IPS-18c (cell line): Measurements from ENCODE around the gene ITIH3.
"Not testable (repeated sequence)": the region's sequence is repeated elsewhere in the genome, so short reads cannot be mapped to it uniquely, and the experiment has no call there.

ENCODE experiments used
- H3K4me3 ChIP-seq: 2 replicates; pipeline ENCODE4 v1.7.0; 2013; ENCODE audit warnings: low read depth, mild to moderate bottlenecking, low read length, moderate library complexity; ENCODE audit not compliant: insufficient read depth
- H3K9me3 ChIP-seq: one replicate; pipeline ENCODE4 v1.6.1; 2013; ENCODE audit warnings: mild to moderate bottlenecking, low read length, moderate library complexity; ENCODE audit not compliant: control insufficient read depth, insufficient read depth

Gene ITIH3, protein sequence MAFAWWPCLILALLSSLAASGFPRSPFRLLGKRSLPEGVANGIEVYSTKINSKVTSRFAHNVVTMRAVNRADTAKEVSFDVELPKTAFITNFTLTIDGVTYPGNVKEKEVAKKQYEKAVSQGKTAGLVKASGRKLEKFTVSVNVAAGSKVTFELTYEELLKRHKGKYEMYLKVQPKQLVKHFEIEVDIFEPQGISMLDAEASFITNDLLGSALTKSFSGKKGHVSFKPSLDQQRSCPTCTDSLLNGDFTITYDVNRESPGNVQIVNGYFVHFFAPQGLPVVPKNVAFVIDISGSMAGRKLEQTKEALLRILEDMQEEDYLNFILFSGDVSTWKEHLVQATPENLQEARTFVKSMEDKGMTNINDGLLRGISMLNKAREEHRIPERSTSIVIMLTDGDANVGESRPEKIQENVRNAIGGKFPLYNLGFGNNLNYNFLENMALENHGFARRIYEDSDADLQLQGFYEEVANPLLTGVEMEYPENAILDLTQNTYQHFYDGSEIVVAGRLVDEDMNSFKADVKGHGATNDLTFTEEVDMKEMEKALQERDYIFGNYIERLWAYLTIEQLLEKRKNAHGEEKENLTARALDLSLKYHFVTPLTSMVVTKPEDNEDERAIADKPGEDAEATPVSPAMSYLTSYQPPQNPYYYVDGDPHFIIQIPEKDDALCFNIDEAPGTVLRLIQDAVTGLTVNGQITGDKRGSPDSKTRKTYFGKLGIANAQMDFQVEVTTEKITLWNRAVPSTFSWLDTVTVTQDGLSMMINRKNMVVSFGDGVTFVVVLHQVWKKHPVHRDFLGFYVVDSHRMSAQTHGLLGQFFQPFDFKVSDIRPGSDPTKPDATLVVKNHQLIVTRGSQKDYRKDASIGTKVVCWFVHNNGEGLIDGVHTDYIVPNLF

DNA sequence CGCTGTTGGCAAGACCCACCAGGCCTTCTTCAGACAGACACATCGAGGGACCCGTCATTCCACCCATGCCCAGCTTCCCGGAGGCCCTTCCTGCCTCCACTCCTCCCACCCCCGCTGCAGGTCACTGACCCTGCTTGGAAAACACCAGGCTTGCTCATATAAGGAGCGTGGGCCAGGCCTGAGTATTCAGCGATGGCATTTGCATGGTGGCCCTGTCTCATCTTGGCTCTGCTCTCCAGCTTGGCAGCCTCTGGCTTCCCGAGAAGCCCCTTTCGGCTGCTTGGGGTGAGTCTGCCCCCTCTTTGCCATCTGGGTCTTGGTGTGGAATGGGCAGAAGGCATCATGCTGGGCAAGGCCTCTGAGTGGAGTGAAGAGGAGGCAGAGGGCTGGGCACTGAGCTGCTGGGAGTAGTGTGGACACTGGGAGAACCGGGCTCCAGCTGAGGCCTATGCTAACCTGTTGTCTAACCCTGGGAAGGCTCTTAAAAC is at the start of gene ITIH3:
ITIH3 (plus strand) TSS at position 185 of the 488 bp plus-strand sequence; CDS start at position 193, 8 bp downstream.
- Histone ChIP-seq H3K4me3 (no peak within 1 kb of the TSS), H3K9me3 (no peaks in the 10 kb centered on the region)

DNA sequence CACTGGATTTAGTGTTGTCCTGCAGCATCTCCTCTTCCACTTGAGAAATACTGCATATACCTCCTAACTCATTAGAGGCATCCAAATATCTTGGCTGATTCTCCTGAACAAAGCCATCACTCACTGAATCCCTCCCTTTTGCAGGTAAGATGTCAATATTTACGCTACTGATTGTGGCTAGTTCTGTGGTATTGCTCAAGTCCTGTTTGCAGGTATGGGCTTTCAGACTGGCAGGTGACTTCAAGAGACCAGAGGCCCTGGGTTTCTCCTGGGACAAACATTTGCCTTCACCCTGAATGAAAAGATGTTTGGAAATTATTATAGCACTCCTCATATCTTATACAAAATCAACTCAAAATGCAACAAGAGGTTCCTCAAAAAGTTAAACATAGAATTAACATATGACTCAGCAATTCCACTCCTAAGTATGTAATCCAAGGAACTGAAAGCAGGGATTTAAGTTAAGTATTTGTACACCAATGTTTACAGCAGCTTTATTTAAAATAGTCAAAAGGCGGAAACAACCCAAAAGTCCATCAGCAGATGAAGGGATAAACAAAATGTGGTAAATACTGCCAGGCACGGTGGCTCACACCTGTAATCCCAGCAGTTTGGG is 42.4 kb upstream of the ITIH3 start:
- H3K4me3 ChIP-seq: no peak overlapping the region
- no peaks in the 10 kb centered on the region for H3K9me3 ChIP-seq

DNA sequence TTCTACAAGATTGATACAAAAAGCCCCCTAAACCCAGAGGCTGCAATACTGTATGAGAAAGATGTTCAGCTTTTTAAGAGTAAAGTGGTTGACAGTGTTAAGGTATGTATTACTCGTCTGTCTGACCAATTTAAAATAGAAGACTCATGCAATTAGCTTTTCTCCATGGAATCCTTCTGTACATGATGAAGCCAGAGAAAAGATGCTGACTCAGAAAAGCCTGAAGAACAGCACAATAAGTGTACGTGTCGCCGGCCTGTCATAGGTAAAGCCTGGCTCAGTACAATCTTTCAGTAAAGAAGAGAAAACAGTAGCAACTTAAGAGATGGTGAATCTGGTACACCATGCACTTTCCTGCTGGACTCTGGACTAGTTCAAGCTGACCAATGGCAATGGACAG is 40.2 kb upstream of the ITIH3 start:
- Histone ChIP-seq H3K9me3 (no peaks in the 10 kb centered on the region), H3K4me3 (no peak overlapping the region)

DNA sequence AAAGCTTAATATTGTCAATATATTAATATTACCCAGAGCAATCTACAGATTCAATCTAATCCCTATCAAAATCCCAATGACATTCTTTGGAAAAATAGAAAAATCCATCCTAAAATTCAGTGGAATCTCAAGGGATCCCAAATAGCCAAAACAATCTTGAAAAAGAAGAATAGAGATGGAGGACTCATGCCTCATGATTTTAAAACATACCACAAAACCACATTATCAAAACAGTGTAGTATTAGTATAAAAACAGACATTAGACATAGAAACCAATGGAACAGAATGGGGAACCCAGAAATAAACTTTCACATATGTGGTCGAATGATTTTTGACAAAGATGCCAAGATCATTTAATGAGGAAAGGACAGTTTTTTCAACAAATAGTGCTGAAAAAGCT is 38.5 kb upstream of the ITIH3 start:
- H3K4me3 ChIP-seq: no peak overlapping the region
- H3K9me3 ChIP-seq: no peaks in the 10 kb centered on the region

DNA sequence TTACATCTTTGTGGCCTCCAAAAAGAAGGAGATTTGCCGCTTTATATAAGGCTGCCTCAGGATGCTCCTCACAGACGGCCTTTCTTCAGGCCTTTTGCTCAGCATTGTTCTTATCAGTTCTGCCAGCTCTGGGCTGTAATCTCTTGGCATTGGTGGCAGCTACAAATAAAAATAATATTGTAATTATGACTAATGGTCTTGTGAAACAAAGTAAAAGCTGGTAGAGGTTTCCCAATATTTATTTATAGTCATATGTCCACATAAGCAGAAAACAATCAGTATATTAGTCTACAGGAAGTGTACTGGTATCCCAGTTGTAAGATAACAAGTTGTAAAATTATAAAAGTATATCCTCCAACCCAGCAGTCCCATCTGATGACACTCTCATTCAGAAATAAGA is 31.1 kb upstream of the ITIH3 start:
- no peak overlapping the region for H3K4me3 ChIP-seq

DNA sequence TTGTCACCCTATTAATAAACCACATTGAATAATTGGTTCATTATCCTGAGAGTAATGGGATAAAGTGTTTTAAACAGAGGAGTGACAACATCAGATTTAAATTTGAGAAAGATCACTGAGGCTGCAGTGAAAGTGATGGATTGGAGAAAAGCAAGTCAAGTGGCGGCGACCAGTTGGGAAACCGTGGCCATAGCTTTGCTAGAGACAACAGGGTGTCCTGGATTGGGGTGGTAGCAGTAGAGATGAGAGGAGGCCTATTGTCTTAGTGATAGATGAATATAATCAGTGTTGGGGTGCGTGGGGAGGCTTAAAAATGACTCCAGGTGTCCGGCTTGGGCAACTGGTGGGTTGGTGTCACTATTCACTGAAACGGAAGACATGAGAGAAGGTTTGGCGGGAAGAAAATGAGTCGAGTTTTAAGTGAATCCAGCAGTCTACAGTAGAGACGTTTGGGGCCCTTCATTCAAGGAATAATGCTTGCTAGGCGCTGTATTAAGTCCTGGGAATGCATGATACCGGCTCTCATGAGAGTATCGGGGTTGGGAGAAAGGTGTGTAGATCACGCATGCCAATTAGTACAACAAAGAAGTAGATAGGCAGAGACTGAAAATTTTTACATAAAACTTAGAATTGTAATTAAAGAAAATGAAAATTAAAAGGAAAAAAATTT is 24.7 kb upstream of the ITIH3 start:
- peak overlapping the region; percentile 96 for H3K4me3 ChIP-seq
- H3K9me3 ChIP-seq: no peaks in the 10 kb centered on the region

More for the DNA sequence above, 31.1 kb upstream of the ITIH3 start:
- no peaks in the 10 kb centered on the region for H3K9me3 ChIP-seq

DNA sequence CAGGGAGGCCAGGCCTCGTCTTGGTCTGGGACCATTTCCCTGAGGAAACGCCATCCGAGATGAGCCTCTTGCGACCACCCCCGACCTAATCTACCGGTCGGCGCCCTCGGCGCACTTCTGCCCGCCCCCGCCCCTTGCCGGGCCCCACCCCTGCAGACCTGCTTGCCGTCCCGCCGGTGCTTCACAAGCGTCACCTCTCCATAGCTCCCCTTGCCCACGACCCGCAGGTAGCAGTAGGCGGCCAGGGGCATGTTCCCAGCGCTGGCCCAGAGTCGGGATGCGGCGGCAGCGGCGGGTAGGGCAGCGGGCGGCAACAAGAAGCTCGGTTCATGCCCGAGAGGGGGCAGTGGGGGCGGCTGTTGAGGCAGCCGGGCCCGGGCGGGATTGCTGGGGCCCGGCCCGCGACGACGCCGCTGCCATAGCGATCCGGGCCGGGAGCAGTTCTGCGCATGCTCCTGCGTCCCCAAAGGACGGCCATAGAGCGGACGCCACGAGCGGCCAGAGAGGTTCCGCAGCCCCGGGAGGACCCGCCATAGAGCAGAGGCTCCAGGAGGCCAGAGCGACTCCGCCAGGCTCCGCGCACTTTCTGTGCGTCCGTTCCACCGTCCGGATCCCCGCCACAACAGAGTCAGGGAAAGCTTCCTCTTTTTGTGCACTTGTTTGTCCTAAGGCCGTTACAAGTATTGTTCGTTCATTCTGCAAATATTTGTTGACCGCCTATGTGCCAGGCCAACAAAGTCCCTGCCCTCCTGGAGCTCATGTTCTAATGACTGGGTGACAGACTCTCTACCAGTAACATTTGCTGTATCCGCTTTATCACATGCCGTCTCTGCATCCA is 23.9 kb upstream of the ITIH3 start, which contains the start of gene NEK4:
NEK4 (minus strand) TSS at position 445 of the 838 bp plus-strand sequence; CDS start at position 251, 194 bp downstream.
- Histone ChIP-seq H3K9me3 (no peaks in the 10 kb centered on the region), H3K4me3 (peak within 1 kb of the TSS; percentile 96)

DNA sequence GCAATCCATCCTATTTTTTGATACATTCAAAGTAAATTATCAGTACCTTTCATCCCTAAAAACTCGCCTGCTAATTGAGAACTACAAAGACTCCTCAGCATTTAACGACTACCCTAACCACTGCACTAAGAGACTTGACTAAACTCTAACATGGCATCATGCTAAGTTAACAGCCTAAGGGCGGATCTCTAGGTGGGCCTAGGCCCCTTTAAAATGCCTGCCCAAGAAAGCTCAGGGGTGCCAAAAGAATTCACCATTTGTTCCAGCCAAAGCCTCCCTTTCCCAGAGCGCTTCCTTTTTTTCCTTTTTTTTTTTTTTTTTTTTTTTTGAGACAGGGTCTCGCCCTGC is 23.3 kb upstream of the ITIH3 start:
- H3K4me3 ChIP-seq: peak overlapping the region; percentile 96

DNA sequence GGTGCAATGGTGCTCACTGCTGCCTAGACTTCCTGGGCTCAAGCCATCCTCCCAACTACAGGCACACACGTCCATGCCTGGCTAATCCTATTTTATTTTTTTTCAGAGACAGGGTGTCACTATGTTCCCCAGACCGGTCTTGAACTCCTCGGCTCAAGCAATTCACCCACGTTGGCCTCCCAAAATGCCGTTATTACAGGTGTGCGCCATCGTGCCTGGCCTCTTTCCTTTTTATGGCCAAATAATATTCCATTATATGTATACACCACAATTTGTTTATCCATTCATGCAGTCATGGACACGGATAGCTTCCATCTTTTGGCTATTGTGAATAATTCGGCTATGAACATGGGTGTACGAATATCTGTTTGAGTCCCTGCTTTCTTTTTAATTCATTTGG is 22.9 kb upstream of the ITIH3 start:
- H3K9me3 ChIP-seq: no peaks in the 10 kb centered on the region
- H3K4me3 ChIP-seq: no peak overlapping the region

More for the DNA sequence above, 23.3 kb upstream of the ITIH3 start:
- H3K9me3 ChIP-seq: no peaks in the 10 kb centered on the region

DNA sequence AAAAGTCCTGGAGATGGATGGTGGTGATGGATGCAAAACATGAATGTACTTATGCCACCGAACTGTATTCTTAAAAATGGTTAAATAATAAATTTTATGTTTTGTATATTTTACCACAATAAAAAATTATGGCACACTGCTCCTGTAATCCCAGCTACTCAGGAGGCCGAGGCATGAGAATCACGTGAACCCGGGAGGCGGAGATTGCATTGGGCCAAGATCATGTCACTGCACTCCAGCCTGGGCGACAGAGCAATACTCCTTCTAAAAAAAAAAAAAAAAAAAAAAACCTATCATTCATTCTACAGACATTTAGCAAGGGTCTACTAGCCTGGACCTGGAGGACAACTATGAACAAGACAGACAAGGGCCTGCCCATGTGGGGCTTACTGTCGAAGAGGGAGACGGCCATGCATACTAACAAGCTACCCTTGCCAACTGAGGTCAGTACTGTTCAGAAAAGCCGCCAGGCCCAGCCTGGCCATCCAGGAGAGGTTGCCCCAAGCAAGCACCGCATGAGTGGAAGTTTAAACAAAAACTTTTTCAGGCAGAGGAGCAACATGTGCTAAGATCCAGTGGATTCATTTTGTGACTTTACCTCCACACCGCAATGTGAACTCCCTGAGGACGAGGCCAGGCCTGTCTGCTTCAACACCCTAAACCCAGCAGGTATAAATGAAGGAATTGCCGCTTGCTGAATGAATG is 21.1 kb upstream of the ITIH3 start:
- Histone ChIP-seq H3K9me3 (no peaks in the 10 kb centered on the region), H3K4me3 (no peak overlapping the region)

DNA sequence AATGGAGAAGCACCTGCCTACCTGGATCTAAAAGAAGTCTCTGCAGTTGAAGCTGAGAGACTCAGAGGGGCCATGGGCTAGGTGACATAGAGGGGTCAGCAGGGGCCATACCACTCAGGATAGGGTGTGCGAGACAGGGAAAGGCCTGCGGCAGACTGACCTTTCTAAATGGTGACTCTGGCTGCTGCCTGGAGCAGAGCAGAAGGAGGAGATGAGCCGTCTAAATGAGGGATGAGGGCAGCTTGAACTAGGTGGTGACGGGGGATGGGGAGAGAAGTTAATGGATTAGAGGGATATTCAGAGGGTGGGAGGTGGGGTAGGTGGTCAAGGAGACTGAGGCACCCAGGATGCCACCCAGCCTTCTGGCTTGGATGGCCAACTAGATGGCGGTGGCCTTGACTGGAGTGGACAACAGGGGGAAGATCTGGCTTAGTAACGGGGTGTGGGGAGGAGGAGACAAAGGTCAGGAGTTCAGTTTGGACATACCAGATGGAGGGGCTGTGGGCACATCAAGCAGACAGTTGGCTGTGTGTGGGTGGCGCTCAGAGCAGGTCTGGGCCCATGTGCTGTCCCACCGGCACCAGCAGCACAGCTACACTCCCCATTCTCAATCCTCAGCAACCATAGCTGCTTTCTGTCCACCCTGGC is 20.4 kb upstream of the ITIH3 start:
- Histone ChIP-seq H3K9me3 (no peaks in the 10 kb centered on the region), H3K4me3 (no peak overlapping the region)

DNA sequence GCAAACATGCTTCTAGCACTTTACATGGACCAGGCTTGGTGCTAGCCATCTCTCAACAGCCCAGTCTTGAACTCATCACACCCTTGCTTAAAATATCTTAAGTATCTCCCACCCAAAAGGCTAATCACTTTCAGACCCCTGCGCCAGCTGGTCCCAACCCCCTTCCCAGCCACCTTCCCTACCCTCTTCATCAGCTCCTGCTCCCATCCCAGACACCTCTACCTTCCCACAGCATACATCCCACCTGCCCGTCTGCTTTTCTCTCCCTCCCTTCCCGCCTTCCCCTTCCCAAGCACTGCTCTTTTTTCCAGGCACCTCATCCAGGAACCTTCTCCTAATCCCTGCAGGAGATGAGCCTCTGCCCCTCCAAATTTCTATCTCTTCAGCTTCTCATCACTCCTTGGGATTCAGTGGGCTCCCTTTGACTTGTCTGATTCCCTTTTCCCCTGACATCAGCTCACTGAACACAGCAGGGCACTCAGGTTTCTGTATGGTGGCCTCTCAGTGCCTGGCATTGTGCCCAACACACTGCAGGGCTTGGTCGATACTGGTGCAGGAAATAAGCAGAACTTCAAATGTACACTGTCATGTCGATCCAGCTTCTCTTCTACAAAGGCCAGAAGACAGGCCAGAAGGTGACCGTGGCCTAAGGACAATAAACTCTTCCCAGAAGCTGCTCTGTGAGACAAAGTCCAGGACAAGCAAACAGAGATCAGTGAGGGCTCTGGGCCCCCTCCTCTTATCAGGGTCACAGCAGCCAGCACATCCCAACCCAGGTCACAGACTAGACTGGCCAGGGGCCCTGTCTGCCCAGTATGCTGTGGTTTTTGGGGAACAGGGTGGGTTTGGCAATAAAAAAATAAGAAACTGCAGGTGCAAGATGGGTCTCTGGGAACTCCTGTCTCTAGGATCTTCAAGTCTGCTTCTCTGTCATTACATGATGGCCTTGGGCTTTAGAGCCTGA is 19.4 kb upstream of the ITIH3 start:
- H3K4me3 ChIP-seq: no peak overlapping the region

DNA sequence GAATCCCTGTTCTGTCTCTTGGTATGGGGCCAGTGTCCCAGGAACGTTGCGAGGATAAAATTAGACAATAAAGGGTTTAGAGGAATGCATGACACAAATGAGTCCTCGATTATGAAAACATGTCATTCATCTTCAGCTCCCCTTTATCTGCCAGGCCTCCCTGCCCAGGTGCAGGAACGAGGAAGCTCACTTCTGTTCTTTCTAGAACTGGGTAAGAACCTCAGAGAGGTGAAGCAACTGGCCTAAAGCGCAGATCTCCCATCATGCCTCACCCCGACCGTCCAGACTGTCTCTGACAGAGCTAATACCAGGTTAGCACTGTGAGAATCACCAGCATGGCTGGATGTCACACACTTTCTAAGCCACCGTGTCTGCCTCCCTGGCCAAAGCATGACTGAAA is 18.7 kb upstream of the ITIH3 start:
- no peak overlapping the region for H3K4me3 ChIP-seq
- H3K9me3 ChIP-seq: no peaks in the 10 kb centered on the region

More for the DNA sequence above, 19.4 kb upstream of the ITIH3 start:
- H3K9me3 ChIP-seq: no peaks in the 10 kb centered on the region

DNA sequence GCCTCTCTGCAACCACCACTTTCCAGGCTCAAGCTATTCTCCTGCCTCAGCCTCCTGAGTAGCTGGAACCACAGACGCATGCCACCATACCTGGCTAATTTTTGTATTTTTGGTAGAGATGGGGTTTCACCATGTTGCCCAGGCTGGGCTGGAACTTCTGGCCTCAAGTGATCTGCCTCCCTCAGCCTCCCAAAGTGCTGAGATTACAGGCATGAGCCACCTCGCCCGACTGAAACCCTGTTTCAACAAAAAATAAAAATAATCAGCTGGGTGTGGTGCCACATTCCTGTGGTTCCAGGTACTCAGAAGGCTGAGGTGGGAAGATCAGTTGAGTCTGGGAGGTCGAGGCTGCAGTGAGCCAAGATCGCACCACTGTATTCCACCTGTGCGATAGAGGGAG is 18.1 kb upstream of the ITIH3 start:
- not testable (repeated sequence) for H3K4me3 ChIP-seq, H3K9me3 ChIP-seq
